SK-N-SH treated with all-trans-retinoic acid at 6 μM for 48 hours (cell line): Measurements from ENCODE around the gene DNAH1.

Source experiments
- ARNTL ChIP-seq: fragments of 450-650 bp; formaldehyde crosslinking; IDR thresholded peaks from 2 replicates; pipeline ENCODE4 v1.5.0; 2020; ENCODE audit warnings: low read depth, mild to moderate bottlenecking, moderate library complexity, borderline replicate concordance
- ESRRG ChIP-seq: fragments of 250-450 bp; sonication (Bioruptor Pico); IDR thresholded peaks from 2 replicates; pipeline ENCODE4 v1.6.1; 2021; ENCODE audit warnings: mild to moderate bottlenecking
- ZFP30 ChIP-seq: fragments of 450-650 bp; formaldehyde crosslinking; IDR thresholded peaks from 2 replicates; pipeline ENCODE4 v1.5.0; 2022; ENCODE audit warnings: mild to moderate bottlenecking, moderate library complexity

DNA sequence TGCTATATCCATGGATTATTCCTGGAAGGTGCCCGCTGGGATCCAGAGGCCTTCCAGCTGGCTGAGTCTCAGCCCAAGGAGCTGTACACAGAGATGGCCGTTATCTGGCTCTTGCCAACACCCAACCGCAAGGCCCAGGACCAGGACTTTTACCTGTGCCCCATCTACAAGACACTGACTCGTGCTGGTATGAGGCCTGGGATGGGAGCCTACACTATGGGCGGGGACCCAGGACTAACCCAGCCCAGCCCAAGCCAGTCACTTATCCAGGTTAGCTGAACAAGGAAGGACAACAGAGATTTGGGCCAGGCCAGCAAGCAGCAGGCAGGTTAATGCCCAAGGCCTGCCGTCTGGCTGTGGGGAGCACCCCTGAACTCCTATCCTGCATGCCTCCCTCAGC lies 83.5 kb downstream of the DNAH1 start:
- TF ChIP-seq ARNTL (CRISPR knock-in tag): no peak
- no peak for TF ChIP-seq ESRRG
- TF ChIP-seq ZFP30 (CRISPR knock-in tag): no peak
